GM19372 (cell line): ENCODE data around the gene TMEM183A.
"Not testable (repeated sequence)": the region's sequence is repeated elsewhere in the genome, so short reads cannot be mapped to it uniquely, and the experiment has no call there.

Experiments
- ATAC-seq: cut with Tn5 transposase; IDR thresholded peaks from one replicate; pipeline ENCODE4 v1.9.1; 2021; ENCODE audit warnings: mild to moderate bottlenecking, low read depth, moderate library complexity; ENCODE audit not compliant: unreplicated experiment

The TMEM183A gene

GRCh38 chr1:203006948-203007871 is at the start of gene TMEM183A:
Gene TMEM183A (plus strand): TSS chr1:203007374. CDS start chr1:203007466, 92 bp downstream.
- ATAC-seq = peak; percentile 82

DNA sequence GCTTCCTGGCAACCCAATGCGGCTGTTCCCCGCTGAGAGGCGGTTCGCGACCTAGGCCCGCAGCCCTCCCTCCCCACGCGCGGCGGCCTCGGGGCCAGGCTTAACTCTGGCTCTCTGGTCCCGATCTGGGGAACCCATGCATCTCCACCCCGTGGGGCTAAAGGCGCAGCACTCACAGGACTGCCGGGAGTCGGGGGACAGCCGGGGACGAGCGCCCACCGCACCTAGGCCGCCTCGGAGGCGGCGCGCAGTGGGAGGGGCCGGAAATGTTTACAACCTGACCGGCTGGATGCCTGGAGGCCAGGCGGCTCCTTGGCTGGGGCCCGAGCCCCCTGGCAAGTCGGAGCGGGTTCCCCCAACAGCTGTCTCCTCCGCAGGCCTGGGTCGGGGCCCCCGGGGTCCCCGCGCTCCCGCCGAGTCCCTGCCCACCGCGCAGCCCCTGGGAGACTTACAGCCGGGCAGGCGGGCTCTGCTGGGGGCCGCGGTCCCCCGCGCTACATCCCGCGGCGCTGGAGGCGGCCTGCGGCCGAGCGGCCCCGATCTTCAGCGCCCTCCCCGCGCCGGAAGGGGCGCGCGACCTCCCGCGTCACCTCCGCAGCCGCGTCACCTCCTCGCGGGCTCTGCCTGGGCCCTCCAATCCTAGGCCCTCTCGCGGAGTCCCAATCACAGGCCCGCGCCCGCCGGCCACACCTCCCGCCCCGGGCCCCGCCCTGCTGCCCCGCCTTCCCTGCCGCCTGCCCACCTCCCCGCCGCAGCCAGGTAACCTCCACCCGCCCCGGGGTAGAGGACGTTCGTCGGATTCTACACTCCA is 49.2 kb upstream of the TMEM183A start, which contains the start of gene ADIPOR1:
ADIPOR1 (minus strand) TSS at position 580 of the 811 bp plus-strand sequence. CDS start 7,242 bp downstream, outside the sequence.
- peak; percentile 98 for ATAC-seq

GRCh38 chr1:202958544-202959275 is 48.5 kb upstream of the TMEM183A start:
- ATAC-seq = peak; percentile 3

- no peak for ATAC-seq
Measured at GRCh38 chr1:202959276-202959620, 47.9 kb upstream of the TMEM183A start.

- no peak for ATAC-seq
Measured at GRCh38 chr1:202961220-202961880, 45.8 kb upstream of the TMEM183A start.

GRCh38 chr1:202964791-202965410 is 42.3 kb upstream of the TMEM183A start:
- no peak for ATAC-seq

GRCh38 chr1:202965422-202965821 is 41.8 kb upstream of the TMEM183A start:
- ATAC-seq = no peak

DNA sequence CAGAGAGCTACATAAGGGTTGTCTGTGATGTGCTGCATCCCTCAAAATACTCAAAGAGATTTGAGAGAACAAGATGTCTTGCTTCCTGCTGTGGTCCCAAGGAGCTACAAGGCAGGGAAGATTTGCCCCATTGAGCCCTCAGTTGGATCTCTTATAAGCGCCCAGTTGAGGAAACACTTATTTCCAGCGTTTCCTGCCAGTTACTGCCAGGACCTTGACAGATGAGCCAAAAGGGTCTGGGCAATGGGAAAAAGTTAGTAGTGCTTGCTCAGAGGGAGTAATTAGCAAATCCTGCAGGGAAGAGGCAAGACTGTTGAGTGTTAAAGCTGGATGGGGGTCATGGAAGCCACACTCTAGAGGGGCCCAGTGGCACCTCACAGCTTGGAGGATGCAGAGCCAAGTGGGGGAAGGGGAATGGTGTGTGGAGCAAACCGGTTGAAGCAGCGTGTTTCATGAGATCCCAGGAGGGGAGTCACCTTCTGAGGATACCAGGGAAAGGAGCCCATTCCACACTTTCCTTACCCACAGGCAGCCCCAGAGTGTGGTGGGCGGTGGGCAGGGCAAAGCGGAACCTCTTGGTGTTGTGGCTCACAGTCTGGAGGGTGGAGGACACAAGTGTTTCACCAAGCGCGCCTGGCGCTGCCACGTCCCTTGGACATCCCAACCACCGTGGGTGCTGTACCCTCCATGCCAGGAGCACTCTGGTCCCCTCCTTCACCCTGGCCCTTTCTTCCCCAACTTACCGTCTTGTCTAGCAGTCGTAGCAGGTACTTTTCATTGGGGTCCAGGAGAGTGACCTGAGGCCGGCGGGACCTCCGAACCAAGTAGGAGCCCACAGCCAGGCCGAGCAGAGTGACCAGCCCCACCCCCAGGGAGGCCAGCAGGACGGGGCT is 40.9 kb upstream of the TMEM183A start:
- ATAC-seq = no peak

GRCh38 chr1:202967684-202968281 is 39.4 kb upstream of the TMEM183A start:
- ATAC-seq = peak; percentile 17

DNA sequence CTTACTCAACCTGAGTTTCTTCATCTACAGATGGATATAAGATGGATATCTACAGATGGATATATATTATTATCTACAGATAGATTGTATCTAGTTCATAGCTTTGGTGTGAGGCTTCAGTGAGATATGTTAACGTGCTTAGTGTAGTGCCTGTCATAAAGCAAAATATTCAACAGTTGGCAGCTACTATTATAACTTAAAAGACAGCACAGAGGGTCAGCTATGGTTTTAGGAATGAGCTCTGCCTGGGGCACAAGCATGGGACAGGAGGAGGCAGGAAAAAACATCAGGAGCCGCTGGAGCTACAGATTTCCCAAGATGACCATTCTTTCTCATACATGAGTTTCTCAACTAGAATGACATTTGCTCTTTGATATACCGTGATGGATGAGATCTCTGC is 38.8 kb upstream of the TMEM183A start:
- no peak for ATAC-seq

- ATAC-seq = no peak
Measured at GRCh38 chr1:202968895-202969295, 38.3 kb upstream of the TMEM183A start.

DNA sequence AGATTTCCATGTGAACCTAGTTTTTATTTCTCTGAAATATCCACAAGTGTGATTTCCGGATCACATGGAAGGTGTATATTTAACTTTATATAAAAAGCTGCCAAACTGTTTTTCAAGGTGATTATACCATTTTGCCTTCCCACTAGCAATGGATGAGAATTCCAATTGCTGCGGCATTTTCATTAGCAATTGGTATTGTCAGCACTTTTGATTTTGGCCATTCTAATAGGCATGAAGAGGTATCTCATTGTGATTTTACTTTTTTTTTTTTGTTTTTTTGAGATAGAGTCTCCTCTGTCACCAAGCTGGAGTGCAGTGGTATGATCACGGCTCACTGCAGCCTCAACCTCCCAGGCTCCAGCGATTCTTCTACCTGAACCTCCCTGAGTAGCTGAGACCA is 35.1 kb upstream of the TMEM183A start:
- no peak for ATAC-seq

DNA sequence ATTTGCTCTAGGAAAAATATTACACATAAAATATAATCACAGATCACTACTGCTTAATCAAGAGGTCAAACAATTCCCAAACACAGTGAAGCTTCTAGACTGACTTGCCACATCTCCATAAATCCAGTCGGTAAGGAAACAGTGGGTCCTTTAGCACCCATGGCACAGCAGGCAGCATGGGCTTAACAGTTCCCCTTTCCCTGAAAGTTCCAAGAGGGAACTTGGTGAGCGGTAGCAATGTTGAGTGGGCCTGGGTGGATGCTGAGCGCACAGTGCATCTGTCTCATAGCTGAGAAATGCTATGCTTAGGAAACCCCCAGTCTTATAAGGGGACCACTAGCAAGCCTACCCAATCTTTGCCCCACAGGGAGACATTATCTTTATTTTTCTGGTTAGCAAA is 32.3 kb upstream of the TMEM183A start:
- no peak for ATAC-seq

DNA sequence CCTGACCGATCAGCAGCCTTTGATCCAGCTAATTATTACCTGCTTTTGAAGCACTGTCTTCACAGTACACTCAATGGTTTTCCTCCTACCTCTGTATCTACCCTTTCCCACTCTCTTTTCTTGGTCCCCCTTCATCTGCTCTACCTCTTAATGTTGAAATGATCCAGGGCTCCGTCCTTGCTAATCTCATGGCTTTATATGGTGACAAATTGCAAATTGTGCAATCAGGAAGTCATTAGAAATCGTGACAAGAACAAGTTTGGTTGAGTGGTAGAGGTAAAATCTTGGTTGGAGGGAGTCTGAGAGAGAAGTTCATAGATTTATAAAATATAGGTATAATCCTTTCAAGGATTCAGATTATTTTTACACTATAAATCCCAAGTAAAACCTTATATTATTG is 30.5 kb upstream of the TMEM183A start:
- ATAC-seq = no peak

GRCh38 chr1:202979459-202979858 is 27.7 kb upstream of the TMEM183A start:
- ATAC-seq = no peak

GRCh38 chr1:202981939-202982338 is 25.2 kb upstream of the TMEM183A start:
- no peak for ATAC-seq

GRCh38 chr1:202982715-202983430 is 24.3 kb upstream of the TMEM183A start:
- no peak for ATAC-seq

DNA sequence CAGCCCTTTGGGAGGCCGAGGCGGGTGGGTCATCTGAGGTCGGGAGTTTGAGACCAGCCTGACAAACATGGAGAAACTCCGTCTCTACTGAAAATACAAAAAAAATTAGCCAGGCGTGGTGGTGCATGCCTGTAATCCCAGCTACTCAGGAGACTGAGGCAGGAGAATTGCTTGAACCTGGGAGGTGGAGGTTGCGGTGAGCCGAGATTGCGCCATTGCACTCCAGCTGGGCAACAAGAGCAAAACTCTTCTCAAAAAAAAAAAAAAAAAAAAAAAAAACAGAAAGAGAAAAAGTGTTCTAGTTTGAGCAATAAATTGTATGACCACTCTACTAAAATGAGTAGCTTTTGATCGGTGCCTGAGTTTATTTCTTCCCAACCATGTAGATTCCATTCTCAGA is 21.1 kb upstream of the TMEM183A start:
- ATAC-seq = not testable (repeated sequence)
